Measurements from ENCODE around the gene PRKACB.
"Not testable (repeated sequence)": the region's sequence is repeated elsewhere in the genome, so short reads cannot be mapped to it uniquely, and the experiment has no call there.

PRKACB gene

DNA sequence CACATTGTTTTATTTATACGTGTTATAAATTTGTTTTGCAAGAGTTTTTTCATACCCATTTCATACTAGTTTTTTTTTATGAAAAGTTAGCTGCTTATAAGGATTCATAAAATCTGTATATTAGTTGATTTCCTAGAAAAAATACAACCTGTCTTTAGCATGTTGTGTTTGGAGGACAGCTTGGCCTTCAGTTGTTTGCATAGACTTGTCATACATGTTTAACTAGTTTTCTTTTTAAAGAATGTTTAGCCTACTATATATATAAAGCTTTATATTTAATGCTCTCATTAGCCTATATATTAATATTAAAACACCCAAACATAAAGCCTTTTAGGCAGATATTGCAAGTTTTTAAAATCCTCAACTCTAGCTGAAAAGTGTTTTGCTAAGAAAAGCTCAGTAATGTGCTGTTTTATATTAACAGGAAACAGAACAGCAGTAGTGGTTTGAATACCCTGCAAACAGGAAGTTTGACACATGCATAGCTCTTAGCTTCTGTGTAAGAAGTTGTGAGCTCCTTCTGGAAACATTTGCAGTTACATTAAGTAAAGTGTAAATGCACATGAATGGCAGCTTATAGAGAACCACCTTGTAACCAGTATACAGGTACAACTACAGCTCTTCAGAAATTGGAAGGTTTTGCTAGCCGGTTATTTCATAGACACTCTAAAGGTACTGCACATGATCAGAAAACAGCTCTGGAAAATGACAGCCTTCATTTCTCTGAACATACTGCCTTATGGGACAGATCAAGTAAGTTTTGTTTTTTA is at the start of gene PRKACB:
TSS of gene PRKACB (plus strand) at position 476 of the 770 bp plus-strand sequence. CDS start at position 567, 91 bp downstream.
- DNase-seq (ENCODE audit: low spot score) = no peak

- DNase-seq (ENCODE audit: low spot score) = no peak
Measured at GRCh38 chr1:84095308-84095707, 48.8 kb upstream of the PRKACB start.

- DNase-seq (ENCODE audit: low spot score) = no peak
Measured at GRCh38 chr1:84096176-84096575, 47.9 kb upstream of the PRKACB start.

DNA sequence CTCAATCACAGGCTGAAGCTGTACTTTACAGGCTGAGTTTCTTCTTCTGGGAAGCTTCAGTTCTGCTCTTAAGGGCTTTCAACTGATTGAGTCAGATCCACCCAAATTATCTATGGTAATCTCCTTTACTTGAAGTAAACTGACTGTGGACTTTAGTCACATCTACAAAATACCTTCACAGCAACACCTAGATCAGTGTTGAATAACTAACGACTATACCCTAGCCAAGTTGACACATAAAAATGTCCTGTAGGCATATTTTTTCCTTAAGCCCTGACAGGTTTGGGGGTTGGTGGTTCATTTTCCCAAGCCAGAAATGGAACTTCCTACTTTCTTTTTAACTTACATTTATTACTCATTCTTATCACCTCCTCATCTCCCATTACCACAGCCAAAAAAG is 42.9 kb upstream of the PRKACB start:
- no peak for DNase-seq (ENCODE audit: low spot score)

DNA sequence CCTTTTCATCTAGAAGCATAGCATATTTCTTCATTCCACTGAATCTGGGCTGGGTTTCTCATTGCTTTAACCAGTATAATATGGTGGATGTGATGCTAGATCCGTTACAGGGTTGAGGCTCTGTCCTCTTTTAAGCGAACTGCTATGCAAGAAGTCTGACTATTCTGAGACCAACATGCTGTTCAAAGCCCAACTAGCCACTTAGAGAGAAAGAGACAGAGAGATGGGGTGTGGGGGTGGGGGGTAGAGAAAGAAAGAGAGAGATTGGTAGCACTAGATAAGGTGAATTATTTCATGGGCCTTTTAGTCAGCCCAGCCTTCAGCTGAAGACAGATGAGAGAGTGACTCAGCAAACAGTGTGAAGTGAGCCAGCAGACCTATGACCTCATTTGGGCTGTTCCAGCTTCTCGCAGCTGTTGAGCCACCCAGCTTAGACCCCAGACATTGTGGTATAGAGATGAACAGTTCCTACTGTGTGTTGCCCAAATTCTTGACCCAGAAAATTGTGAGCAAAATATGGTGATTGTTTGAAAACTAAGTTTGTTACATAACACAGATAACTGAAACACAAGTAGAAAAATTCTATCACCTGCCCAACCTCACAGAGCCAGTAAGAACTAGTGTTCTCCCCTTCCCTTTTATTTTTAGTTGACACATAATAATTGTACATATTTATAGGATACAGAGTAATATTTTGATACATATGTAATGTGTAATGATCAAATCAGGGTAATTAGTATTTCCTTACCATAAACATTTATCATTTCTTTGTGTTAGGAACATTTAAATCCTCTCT is 40.7 kb upstream of the PRKACB start:
- DNase-seq (ENCODE audit: low spot score) = peak; percentile 16

DNA sequence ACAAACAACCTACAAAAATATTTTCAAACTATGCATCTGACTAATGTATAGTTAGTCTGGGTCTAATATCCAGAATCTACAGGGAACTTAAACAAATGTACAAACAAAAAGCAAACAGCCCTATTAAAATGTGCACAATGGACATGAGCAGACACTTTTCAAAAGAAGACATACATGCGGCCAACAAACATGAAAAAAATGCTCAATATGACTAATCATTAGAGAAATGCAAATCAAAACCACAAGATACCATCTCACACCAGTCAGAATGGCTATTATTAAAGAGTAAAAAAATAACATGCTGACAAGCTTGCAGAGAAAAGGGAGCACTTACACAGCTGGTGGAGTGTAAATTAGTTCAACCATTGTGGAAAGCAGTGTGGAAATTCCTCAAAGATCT is 36.5 kb upstream of the PRKACB start:
- DNase-seq (ENCODE audit: low spot score) = not testable (repeated sequence)

DNA sequence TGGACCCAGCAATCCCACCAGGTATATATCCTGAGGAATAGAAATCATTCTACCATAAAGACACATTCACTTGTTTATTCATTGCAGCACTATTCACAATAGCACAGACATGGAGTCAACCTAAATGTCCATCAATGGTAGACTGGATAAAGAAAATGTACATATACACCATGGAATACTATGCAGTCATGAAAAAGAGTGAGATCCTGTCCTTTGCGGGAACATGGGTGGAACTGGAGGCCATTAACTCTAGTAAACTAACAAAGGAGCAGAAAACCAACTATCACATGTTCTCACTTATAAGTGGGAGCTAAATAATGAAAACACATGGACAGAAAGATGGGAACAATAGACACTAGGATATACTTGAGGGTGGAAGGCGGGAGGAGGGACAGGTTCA is 36.1 kb upstream of the PRKACB start:
- DNase-seq (ENCODE audit: low spot score) = no peak

GRCh38 chr1:84108900-84109578 is 35.0 kb upstream of the PRKACB start:
- DNase-seq (ENCODE audit: low spot score) = no peak

GRCh38 chr1:84110629-84111028 is 33.4 kb upstream of the PRKACB start:
- no peak for DNase-seq (ENCODE audit: low spot score)

GRCh38 chr1:84116558-84116957 is 27.5 kb upstream of the PRKACB start:
- DNase-seq (ENCODE audit: low spot score) = no peak

- DNase-seq (ENCODE audit: low spot score) = peak; percentile 2
Measured at GRCh38 chr1:84117868-84118267, 26.2 kb upstream of the PRKACB start.

DNA sequence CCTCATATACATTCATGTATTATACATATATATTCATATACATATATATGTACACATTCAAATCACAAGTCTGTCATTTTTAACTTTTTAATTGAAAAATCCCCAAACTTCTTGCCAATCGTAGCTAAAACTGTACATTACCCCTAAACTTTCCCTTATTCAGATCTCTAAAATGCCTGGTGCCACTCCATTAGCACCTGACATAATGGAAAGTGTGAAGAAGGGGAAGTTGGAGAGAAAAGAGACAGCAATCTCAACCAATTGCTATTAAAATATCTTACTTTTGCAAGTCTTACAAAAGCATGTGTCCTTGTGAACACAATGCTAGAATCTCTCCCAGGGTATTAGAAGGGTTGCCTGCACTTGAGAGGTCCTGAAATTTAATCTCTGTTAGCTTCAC is 22.7 kb upstream of the PRKACB start:
- no peak for DNase-seq (ENCODE audit: low spot score)

DNA sequence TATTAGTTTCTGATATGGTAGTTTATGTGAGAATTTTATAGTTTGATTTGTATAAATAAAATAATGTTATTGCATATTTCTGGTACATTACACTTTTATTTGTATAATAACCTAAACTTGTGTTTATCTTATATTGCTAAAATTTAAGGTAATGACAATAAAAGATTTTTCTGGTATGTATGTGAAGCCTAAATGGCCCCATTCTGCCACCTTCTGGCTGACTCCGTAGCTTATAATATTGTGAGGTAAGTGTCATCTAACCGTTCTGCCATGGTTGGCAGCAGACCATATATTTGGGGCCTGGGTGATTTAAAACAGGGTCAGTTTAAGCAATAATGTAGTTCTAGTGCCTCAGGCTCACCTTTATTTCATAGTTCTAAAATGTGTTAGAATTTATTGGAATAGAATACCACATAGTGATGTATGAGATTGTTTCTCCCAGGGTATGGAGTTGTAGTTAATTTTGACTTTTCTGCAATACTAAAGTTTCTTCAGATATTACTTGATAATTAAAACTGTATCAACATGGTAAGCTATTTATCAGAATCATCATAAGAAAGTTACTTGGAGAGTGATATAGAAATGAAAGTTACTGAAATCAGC is 21.2 kb upstream of the PRKACB start:
- DNase-seq (ENCODE audit: low spot score) = no peak

- DNase-seq (ENCODE audit: low spot score) = no peak
Measured at GRCh38 chr1:84133479-84133878, 10.6 kb upstream of the PRKACB start.

GRCh38 chr1:84135341-84135740 is 8.7 kb upstream of the PRKACB start:
- DNase-seq (ENCODE audit: low spot score) = no peak

DNA sequence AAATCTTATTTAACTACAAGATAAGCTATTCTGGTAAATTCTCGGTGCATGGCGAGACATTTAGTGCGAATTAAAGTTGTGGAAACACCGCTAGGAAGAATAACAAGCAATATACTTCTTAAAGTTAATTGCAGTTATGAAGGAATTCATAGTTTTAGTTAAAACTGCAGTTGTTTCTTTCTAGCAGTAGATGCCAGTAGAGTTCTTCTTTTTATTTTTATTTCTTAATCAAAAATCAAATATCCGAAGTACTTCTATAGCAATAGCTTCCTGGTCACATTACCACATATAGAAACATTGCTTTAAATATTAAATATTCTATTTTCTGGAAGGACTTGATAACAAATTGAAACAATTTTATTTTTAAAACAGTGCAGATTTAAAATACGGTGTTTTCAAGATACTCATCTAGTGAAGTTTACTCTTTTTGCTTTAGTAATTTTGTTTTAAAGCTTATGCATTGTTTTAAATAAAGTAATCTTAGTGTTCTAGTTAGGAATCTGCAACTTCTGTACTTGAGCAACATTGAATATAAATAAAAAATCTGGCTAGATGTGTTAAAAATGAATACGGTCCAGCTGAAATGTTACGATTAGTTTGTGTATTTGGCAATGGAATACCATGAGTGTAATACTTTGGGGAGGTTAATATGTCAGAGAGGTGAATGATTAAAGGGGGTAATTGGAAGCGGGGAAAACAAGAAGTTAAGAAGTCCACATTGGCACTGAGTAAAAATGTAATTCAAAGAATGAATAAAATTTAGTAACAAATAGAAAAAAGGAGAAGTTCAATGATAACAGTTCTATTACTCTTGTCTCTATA is 2.7 kb upstream of the PRKACB start:
- DNase-seq (ENCODE audit: low spot score) = no peak

DNA sequence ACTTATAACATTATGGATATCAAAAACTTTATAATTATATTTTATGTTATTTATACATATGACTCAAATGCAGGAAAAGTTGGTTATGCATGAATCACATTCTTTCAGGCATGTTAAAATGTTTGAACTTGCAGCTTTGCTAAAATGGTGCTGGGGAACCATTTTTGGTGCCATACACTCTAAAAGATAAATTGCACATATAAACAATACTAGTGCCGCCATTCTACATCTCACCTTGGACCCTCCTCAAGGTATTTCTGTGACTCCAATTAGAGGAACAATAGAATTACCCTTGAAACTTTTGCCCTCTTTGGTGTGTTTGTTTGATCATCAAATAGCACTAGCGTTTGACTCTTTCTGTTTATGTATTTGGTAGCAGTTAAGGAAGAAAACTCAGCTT is 997 bp downstream of the PRKACB start:
- DNase-seq (ENCODE audit: low spot score) = no peak

DNA sequence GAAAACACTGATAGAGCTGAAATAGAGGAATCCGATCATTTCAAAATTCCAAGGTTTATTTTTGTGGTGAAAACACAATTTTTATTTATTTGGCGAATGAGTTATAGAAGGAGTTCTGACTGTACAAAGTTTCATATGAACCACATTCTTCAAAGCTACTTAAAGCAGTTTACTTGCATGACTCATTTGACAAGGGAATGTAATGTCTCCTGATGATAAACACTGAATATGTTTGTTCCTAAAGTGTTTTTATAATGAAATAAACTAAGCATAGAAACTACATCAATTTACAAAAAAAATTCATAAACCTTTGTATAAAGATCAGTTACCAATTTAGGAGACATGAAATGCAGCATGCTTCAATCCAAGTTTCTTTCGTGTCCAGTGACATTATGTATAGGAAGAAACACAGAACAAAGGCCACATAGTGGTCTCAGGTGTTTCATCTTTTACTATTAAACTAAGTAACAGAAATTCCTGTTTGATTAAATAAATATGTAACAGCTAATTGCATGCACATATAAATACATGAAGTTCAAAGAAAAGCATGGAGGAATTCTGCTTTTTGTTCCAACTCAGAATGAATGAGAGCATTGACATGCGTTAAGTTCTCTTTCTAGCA is 2.5 kb downstream of the PRKACB start:
- no peak for DNase-seq (ENCODE audit: low spot score)

- DNase-seq (ENCODE audit: low spot score) = no peak
Measured at GRCh38 chr1:84148758-84149157, 4.7 kb downstream of the PRKACB start.

GRCh38 chr1:84152649-84153056 is 8.6 kb downstream of the PRKACB start:
- no peak for DNase-seq (ENCODE audit: low spot score)

DNA sequence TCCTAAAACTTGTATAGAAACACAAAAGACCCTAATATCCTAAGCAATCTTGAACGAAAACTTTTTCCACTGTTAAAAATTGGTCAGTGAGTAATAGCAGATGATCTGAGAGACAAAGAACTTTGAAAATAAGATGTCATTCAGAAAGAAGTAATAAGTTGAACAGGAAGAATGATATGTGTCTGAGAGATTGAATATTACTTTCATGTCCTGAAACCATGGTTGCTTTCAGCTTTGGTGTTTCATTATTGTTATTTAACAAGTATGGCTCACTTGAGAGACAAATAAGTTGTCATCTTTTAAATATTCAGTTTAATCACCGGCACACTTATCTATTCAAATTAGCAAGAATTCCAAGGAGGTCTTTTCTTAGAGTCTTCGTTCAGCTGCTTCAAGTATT is 11.4 kb downstream of the PRKACB start:
- DNase-seq (ENCODE audit: low spot score) = no peak
